ENCODE results near the gene FANK1.

DNA sequence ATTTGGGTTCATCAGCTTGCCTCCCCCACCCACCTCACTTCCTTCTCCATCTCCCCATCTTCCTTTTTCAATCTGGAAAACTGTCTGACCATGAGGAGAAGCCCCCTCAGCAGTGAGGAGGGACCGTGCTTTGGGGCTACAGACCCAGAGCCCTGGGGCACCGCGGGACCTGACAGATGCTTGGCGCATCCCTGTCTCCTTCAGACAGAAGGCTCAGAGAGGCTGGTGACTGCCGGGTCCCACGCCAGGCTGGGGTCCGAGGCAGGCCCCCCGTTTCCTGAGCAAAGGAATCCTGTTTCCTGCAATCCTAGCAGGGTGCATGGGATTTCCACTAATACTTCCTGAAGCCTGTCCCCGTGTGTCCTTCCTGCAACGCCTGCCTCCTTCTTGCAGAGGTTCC is 147.0 kb downstream of the FANK1 start:
- TF ChIP-seq POLR2A (IDR thresholded peaks at IDR 0.05), result no peak
- TF ChIP-seq CTCF (IDR thresholded peaks at IDR 0.05), result no peak

All from uterus (tissue), 2 donors.